ENCODE results near the gene UNC45A.
"Not testable (repeated sequence)": the region's sequence is repeated elsewhere in the genome, so short reads cannot be mapped to it uniquely, and the experiment has no call there.

UNC45A gene

GRCh38 chr15:90895571-90896117, 39.4 kb upstream of the UNC45A start:
- Histone ChIP-seq H2BK120ac (ENCODE audit: low read depth, low read length) (no peak overlapping the region), H3K23ac (ENCODE audit: low read length in 2 of 2) (no peak overlapping the region), H3K4ac (ENCODE audit: low read depth in 1 of 2, low read length in 2 of 2) (no peak overlapping the region), H3K18ac (ENCODE audit: low read depth in 1 of 2, low read length in 2 of 2) (no peak overlapping the region), H3K14ac (ENCODE audit: low read length in 2 of 2) (no peak overlapping the region), H2BK12ac (ENCODE audit: low read length in 2 of 2) (no peak overlapping the region), H3K4me2 (ENCODE audit: low read length, poor library complexity, severe bottlenecking) (no peak overlapping the region), H3K27me3 (ENCODE audit: control insufficient read depth in 1 of 2, insufficient read depth in 1 of 2, low read length in 2 of 2) (no peaks in the 10 kb centered on the region), H3K4me1 (ENCODE audit: control insufficient read depth, insufficient read depth, low read depth, low read length) (no peaks in the 10 kb centered on the region), H4K8ac (ENCODE audit: low read length) (no peak overlapping the region), H2AK5ac (ENCODE audit: low read length, severe bottlenecking) (no peak overlapping the region), H3K79me1 (replicated peaks; ENCODE audit: low read length, poor library complexity, severe bottlenecking) (peaks cover 5% of the 10 kb centered on the region), H3K36me3 (ENCODE audit: control insufficient read depth in 1 of 2, insufficient read depth in 2 of 2, low read depth in 1 of 2, low read length in 2 of 2) (peaks cover 43 to 57% of the 10 kb centered on the region in 2 experiments), H3K4me3 (ENCODE audit: insufficient read depth in 1 of 2, low read depth in 1 of 2, low read length in 2 of 2) (no peak overlapping the region), H2BK5ac (ENCODE audit: low read depth, low read length, poor library complexity, severe bottlenecking) (no peak overlapping the region), H3K9me3 (ENCODE audit: control insufficient read depth, low read length) (no peaks in the 10 kb centered on the region), H3K27ac (ENCODE audit: low read length, poor library complexity, severe bottlenecking) (no peak overlapping the region), H3K9ac (ENCODE audit: low read length) (no peak overlapping the region), H2BK15ac (ENCODE audit: low read depth, poor library complexity, severe bottlenecking) (peak overlapping the region; percentile 12), H4K91ac (ENCODE audit: low read length) (no peak overlapping the region), H2AFZ (ENCODE audit: low read depth, low read length) (no peak overlapping the region)
- 91% methylated on average over 10 of the region's 10 CpGs for WGBS
- peak; percentile 18 for DNase-seq

GRCh38 chr15:90897131-90897655, 37.9 kb upstream of the UNC45A start:
- H3K23ac ChIP-seq (ENCODE audit: low read length in 2 of 2); H2BK12ac ChIP-seq (ENCODE audit: low read length in 2 of 2); DNase-seq; H3K79me1 ChIP-seq (replicated peaks; ENCODE audit: low read length, poor library complexity, severe bottlenecking); H3K9me3 ChIP-seq (ENCODE audit: control insufficient read depth, low read length); H4K8ac ChIP-seq (ENCODE audit: low read length); H2AFZ ChIP-seq (ENCODE audit: low read depth, low read length); H3K4ac ChIP-seq (ENCODE audit: low read depth in 1 of 2, low read length in 2 of 2); H3K27ac ChIP-seq (ENCODE audit: low read length, poor library complexity, severe bottlenecking); H3K4me1 ChIP-seq (ENCODE audit: control insufficient read depth, insufficient read depth, low read depth, low read length); H2BK15ac ChIP-seq (ENCODE audit: low read depth, poor library complexity, severe bottlenecking); H2BK5ac ChIP-seq (ENCODE audit: low read depth, low read length, poor library complexity, severe bottlenecking); H3K9ac ChIP-seq (ENCODE audit: low read length); H2BK120ac ChIP-seq (ENCODE audit: low read depth, low read length); H4K91ac ChIP-seq (ENCODE audit: low read length); H2AK5ac ChIP-seq (ENCODE audit: low read length, severe bottlenecking); H3K14ac ChIP-seq (ENCODE audit: low read length in 2 of 2); H3K4me2 ChIP-seq (ENCODE audit: low read length, poor library complexity, severe bottlenecking); H3K4me3 ChIP-seq (ENCODE audit: insufficient read depth in 1 of 2, low read depth in 1 of 2, low read length in 2 of 2); H3K27me3 ChIP-seq (ENCODE audit: control insufficient read depth in 1 of 2, insufficient read depth in 1 of 2, low read length in 2 of 2); H3K18ac ChIP-seq (ENCODE audit: low read depth in 1 of 2, low read length in 2 of 2): not testable (repeated sequence)
- H3K36me3 ChIP-seq (ENCODE audit: control insufficient read depth in 1 of 2, insufficient read depth in 2 of 2, low read depth in 1 of 2, low read length in 2 of 2): peaks cover 28 to 42% of the 10 kb centered on the region in 2 experiments
- 97% methylated on average over 13 of the region's 14 CpGs for WGBS

GRCh38 chr15:90901175-90902039, 33.7 kb upstream of the UNC45A start:
- Histone ChIP-seq H3K27me3 (ENCODE audit: control insufficient read depth in 1 of 2, insufficient read depth in 1 of 2, low read length in 2 of 2) (no peaks in the 10 kb centered on the region), H3K27ac (ENCODE audit: low read length, poor library complexity, severe bottlenecking) (no peak overlapping the region), H3K4me1 (ENCODE audit: control insufficient read depth, insufficient read depth, low read depth, low read length) (peaks cover 9% of the 10 kb centered on the region), H2BK15ac (ENCODE audit: low read depth, poor library complexity, severe bottlenecking) (no peak overlapping the region), H4K8ac (ENCODE audit: low read length) (no peak overlapping the region), H3K14ac (ENCODE audit: low read length in 2 of 2) (no peak overlapping the region), H2BK12ac (ENCODE audit: low read length in 2 of 2) (no peak overlapping the region), H3K36me3 (ENCODE audit: control insufficient read depth in 1 of 2, insufficient read depth in 2 of 2, low read depth in 1 of 2, low read length in 2 of 2) (peaks cover 17 to 20% of the 10 kb centered on the region in 2 experiments), H3K79me1 (replicated peaks; ENCODE audit: low read length, poor library complexity, severe bottlenecking) (peaks cover 7% of the 10 kb centered on the region), H3K9ac (ENCODE audit: low read length) (peak overlapping the region; percentile 92), H4K91ac (ENCODE audit: low read length) (no peak overlapping the region), H3K23ac (ENCODE audit: low read length in 2 of 2) (no peak overlapping the region), H3K4ac (ENCODE audit: low read depth in 1 of 2, low read length in 2 of 2) (no peak overlapping the region), H2AFZ (ENCODE audit: low read depth, low read length) (peak overlapping the region; percentile 6), H2BK120ac (ENCODE audit: low read depth, low read length) (no peak overlapping the region), H3K9me3 (ENCODE audit: control insufficient read depth, low read length) (no peaks in the 10 kb centered on the region), H3K4me3 (ENCODE audit: insufficient read depth in 1 of 2, low read depth in 1 of 2, low read length in 2 of 2) (peak overlapping the region in 1 of 2 experiments; percentile 85), H3K18ac (ENCODE audit: low read depth in 1 of 2, low read length in 2 of 2) (no peak overlapping the region), H2AK5ac (ENCODE audit: low read length, severe bottlenecking) (no peak overlapping the region), H3K4me2 (ENCODE audit: low read length, poor library complexity, severe bottlenecking) (no peak overlapping the region), H2BK5ac (ENCODE audit: low read depth, low read length, poor library complexity, severe bottlenecking) (no peak overlapping the region)
- 86% methylated on average over 5 of the region's 14 CpGs for WGBS
- DNase-seq: no peak
